ENCODE results near the gene BOK.

The BOK gene

DNA sequence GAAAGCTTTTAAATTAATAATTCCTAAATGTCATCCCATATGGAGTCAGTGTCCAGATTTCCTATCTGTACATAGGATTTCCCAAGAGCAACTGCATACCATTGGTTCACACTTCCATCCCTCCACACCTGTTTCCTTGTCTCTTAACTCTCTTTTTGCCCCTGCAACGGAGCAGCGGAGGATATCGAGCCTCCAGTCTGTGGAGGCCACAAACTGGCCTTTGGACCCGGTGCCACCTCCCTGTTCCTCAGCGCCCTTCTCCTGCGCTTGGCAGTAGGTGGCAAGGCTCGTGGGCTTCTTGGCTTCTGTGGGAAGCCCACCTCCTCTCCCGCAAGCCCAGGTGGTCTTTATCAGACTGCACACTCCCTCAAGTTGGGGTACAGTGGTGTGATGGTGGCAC, 26.4 kb upstream of the BOK start:
- POLR2A ChIA-PET (ENCODE audit: low non-redundant PET): no interaction called here
- no peak overlapping the region for H3K27ac ChIP-seq
- TF ChIP-seq, protein P1, sequence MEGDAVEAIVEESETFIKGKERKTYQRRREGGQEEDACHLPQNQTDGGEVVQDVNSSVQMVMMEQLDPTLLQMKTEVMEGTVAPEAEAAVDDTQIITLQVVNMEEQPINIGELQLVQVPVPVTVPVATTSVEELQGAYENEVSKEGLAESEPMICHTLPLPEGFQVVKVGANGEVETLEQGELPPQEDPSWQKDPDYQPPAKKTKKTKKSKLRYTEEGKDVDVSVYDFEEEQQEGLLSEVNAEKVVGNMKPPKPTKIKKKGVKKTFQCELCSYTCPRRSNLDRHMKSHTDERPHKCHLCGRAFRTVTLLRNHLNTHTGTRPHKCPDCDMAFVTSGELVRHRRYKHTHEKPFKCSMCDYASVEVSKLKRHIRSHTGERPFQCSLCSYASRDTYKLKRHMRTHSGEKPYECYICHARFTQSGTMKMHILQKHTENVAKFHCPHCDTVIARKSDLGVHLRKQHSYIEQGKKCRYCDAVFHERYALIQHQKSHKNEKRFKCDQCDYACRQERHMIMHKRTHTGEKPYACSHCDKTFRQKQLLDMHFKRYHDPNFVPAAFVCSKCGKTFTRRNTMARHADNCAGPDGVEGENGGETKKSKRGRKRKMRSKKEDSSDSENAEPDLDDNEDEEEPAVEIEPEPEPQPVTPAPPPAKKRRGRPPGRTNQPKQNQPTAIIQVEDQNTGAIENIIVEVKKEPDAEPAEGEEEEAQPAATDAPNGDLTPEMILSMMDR (conservative IDR thresholded peaks at IDR 0.05; ENCODE audit: low read depth): no peak
- no peak for DNase-seq (ENCODE audit: low spot score)
- CTCF ChIA-PET: no interaction called here

DNA sequence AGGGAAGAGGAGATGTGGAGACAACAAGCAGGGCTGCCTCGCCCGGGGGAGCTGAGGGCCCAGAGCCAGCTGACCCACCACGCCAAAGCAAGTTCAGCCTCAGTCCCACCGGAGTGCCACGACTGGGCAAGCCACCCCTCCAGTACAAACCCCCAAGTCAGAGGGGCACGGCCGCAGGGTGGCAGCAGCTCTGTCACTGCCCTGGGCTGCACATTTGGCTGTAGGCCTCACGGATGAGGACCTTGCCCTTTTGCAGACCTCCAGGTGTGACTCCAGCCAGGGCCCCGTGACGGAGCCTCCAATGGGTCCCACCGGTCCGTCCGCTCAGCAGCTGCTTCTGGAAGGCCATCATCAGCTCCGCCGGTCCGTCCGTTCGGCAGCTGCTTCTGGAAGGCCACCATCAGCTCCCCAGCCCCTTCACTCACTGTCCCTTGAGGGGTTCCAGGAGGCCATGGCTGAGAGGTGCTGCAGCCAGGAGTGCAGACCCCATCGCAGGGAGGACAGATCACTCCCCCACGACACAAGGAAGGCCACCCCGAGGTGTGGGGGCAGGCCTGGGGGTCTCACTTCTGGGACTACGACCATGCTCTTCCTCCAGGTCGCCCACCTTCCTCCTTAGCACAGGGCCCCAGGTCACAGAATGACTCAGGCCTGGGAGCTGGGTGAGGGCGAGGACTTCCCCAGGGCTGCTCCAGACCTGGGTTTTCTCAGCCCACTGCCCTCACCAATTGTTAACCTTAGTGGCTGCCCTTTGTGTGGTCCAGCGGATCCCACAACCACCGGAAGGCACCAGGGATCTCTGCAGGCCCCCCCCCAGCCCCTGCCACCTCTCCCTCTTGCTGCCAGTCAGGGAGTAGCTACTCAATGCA, 25.6 kb upstream of the BOK start:
- H3K27ac ChIP-seq: no peak overlapping the region
- ChIA-PET POLR2A (ENCODE audit: low non-redundant PET) (interaction anchor here (0.6 kb wide), 1 partner anchor 14 kb away, joined by 4 read pairs; no protein-coding TSS in a partner anchor), CTCF (no interaction called here)
- no peak for DNase-seq (ENCODE audit: low spot score)
- TF ChIP-seq, protein P1 (conservative IDR thresholded peaks at IDR 0.05; ENCODE audit: low read depth): no peak

DNA sequence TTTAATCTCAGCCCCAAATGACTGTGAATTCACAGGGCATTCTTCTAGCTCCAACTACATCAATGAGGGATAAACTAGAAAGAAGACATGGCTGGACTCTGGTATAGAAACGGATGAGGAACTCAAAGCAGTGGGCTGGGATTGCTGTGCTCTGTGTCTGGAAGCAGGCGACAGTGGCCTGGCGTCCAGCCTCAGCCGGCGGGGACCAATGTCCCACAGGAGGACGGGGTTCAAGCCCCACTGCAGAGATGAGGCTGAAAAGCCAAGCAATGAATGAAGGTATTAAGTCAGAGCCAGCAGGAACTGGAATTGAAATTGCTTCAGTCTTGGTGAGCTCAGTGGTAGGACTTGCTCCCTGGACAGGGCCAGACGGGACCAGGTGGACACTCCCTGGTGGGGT, 24.3 kb upstream of the BOK start:
- CTCF ChIA-PET: no interaction called here

DNA sequence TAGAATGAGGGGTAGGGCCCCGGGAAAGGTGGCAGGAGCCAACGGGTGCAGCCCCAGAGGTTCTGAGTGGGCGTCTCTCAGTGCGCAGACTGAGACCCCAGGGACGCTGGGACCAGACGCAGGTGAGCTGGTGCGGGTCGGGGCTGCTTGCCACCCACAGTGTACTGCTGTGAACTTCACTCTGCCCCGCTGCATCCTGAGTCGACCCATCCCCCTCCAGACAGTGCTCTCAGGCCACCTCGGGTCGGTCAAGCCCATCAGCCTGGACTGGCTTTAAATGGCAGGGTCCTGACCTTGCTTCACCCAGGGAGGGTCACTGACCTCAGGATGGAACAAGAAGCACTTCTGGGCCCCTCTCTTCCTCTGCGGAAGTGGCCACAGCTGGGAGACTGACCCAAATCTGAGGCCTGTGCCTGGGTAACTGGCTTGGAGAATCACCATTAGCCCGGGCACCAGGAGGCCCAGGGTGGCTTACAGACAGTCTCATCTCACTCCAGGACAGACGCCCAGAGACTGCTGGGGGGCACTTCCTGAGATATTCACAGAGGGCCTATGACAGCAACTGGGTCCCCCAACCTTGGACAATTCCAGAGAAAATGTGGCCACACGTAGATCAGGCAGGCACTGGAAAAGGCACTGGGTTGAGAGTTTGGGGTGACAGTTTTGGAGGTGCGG, 23.7 kb upstream of the BOK start:
- DNase-seq (ENCODE audit: low spot score): no peak
- TF ChIP-seq, protein P1 (conservative IDR thresholded peaks at IDR 0.05; ENCODE audit: low read depth): no peak
- ChIA-PET POLR2A (ENCODE audit: low non-redundant PET) (no interaction called here), CTCF (no interaction called here)
- H3K27ac ChIP-seq: no peak overlapping the region

More for the DNA sequence above, 24.3 kb upstream of the BOK start:
- no peak for DNase-seq (ENCODE audit: low spot score)
- TF ChIP-seq, protein P1 (conservative IDR thresholded peaks at IDR 0.05; ENCODE audit: low read depth): no peak
- POLR2A ChIA-PET (ENCODE audit: low non-redundant PET): no interaction called here
- H3K27ac ChIP-seq: no peak overlapping the region

DNA sequence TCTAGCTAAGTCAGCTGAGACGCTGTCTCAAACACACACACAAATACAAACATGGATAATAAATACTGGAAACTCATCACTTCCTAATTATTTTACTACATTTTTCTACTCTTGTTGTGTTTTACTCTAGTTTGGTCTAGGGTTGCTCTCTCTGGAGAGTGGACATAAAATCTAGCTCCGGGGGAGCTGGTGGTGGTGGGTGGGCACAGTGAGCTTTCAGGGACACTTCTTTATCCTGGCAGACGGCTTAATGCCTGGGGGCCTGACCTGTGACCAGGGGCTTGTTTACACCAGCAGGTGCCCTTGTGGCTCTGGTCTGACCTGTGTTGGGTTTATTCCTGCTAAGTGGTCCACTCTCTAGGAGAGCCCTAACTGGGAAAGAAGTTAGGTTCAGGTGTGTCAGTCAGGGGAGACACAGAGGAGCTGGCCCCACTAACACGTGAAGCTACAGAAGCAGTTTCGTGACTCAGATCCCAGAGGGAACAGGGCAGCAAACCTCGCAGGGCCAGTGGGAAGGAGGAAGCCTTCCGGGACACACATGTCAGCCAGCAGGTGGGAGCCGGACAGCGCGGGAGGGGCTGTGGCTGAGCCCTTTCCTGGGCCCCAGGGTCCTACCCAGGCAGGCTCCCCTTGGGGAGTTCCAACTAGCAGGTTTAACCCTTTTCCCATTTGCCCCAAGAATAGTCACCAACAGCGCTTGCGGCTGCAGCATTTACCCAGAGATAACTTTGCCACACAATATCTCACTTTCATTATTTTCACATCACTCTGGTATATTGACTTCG, 22.5 kb upstream of the BOK start:
- TF ChIP-seq, protein P1 (conservative IDR thresholded peaks at IDR 0.05; ENCODE audit: low read depth): no peak
- ChIA-PET CTCF (no interaction called here), POLR2A (ENCODE audit: low non-redundant PET) (no interaction called here)

DNA sequence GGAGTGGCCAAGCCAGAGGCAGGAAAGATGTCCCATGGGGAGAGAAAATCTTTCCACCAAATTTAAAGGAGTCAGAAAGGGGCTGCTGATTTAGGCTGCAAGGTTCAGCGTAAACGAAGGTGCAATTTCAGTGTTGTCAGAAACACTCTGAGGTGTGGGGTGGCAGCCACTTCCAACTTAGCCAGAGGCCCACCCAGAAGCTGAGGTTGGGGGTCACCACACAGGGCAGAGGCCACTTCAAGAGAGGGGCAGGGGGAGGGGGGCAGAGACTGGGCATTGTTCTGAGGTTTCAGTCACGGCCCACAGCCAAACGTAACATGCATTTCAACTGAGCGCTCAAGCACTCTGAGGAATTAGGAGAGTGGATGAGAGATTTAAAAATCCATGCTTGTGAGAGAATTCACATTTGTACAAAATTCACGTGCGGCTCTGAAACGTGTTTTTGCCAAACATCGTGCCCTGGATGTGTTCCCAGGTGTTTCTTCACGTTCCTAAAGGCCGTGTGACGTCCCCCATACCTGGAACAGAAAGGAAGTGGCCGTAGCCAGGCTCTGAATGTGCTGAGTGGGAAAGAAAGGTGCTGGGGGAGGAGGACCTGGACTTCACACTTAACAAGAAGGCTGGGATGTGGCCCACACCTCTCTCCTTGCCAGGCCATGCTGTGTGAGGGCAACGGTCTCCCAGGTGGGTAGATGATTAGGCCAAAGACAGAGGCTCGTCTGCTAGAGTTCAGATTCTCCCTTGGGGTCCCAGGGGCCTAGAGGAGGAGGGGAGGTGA, 19.5 kb upstream of the BOK start:
- ChIA-PET CTCF (no interaction called here), POLR2A (ENCODE audit: low non-redundant PET) (no interaction called here)
- DNase-seq (ENCODE audit: low spot score): no peak
- TF ChIP-seq, protein P1 (conservative IDR thresholded peaks at IDR 0.05; ENCODE audit: low read depth): no peak
- no peak overlapping the region for H3K27ac ChIP-seq

More for the DNA sequence above, 22.5 kb upstream of the BOK start:
- no peak overlapping the region for H3K27ac ChIP-seq
- no peak for DNase-seq (ENCODE audit: low spot score)
